ENCODE data around the gene COL4A5.

DNA sequence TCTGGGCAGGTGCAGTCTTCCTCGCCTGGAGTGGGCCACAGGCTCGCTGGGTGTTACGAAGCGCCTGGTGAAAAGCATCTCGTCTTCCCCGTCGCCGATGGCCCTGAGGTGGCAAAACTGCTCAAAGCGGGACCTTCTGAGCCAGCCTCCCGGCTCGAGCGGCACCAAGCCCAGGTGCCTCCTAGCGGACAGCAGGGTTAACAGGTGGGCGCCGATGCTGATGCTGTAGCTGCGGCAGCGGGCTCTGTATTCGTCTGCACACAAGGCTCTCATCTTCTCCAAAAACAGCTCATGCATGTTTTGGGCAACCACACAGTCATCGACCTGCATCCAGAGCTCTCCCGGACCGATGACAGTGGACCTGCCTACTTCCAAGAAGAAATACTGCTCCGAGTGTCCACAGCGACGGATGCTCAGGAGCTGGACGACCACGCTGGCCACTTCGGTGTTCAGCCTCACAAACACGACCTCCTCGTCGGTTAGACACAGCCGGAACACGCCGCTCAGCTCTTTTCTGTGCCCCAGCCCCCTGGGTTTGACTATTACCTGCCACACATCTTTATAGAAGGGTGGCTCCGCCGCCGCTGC lies 295.5 kb downstream of the COL4A5 start:
- TF ChIP-seq CTCF (conservative IDR thresholded peaks at IDR 0.05 in 1 of 2, IDR thresholded peaks at IDR 0.05 in 1 of 2; ENCODE audit: extremely low read depth in 1 of 2, insufficient read depth in 1 of 2, low read depth in 1 of 2, low read length in 2 of 2) (peak in 1 of 2 donors; percentile 10), EZH2 (IDR thresholded peaks at IDR 0.05; ENCODE audit: borderline replicate concordance, low read length) (peak; percentile 40)

Measured in mammary epithelial cell (primary cell).